B cell (primary cell): Measurements from ENCODE around the gene OXGR1. TPM values are rescaled to one million over a fixed set of nuclear protein-coding genes. Genes with fewer than 3 reads are reported as not detected.

ENCODE experiments used
- ATAC-seq: fragments of 200-7000 bp; cut with Tn5 transposase; one replicate; pipeline ENCODE4 v1.10.0; 2021; ENCODE audit warnings: low read depth, mild to moderate bottlenecking, moderate number of reproducible peaks, moderate library complexity
- CTCF ChIA-PET: fragments of 350-600 bp; sonication (Branson Sonifier 250); formaldehyde crosslinking; loops from one replicate; lab custom pipeline; 2021; ENCODE audit warnings: antibody characterized with exemption, inconsistent platforms; lab: Charles Lee
- POLR2A ChIA-PET: fragments of 350-600 bp; sonication (Branson Sonifier 250); formaldehyde crosslinking; loops from one replicate; lab custom pipeline; 2021; ENCODE audit warnings: antibody characterized with exemption; lab: Charles Lee
- DNase-seq: peaks from one replicate; pipeline ENCODE4 v3.0.0; 2013
- H2AFZ ChIP-seq: 2 replicates; pipeline ENCODE4 v1.6.1; 2012; ENCODE audit warnings: mild to moderate bottlenecking, low read depth, low read length; ENCODE audit not compliant: insufficient read depth, poor library complexity, severe bottlenecking
- H3K27ac ChIP-seq, 2 donors: 1 replicate in 1 of 2; 2 replicates in 1 of 2; pipeline ENCODE4 v1.5.1; 2012 to 2013; ENCODE audit warnings: low read length in 2 of 2, mild to moderate bottlenecking in 2 of 2, moderate library complexity in 1 of 2
- H3K27me3 ChIP-seq, 4 experiments: fragments of 200-600 bp in 1 of 4; sonication (generic) in 1 of 4; replicated peaks in 1 of 4; 1 replicate in 2 of 4; 2 replicates in 2 of 4; pipeline versions ENCODE4 v1.6.1 to v1.7.0; 2013 to 2016; ENCODE audit warnings: low read length in 3 of 4, mild to moderate bottlenecking in 2 of 4, mixed read lengths in 1 of 4, moderate library complexity in 1 of 4; ENCODE audit not compliant: insufficient read depth in 4 of 4, control insufficient read depth in 3 of 4; ENCODE audit errors: control extremely low read depth in 1 of 4
- H3K36me3 ChIP-seq, 2 experiments: replicated peaks in 1 of 2; 1 replicate in 1 of 2; 2 replicates in 1 of 2; pipeline versions ENCODE4 v1.6.1 to v1.7.1; 2013; ENCODE audit warnings: low read length in 1 of 2; ENCODE audit not compliant: insufficient read depth in 2 of 2, control insufficient read depth in 1 of 2; ENCODE audit errors: control extremely low read depth in 1 of 2, extremely low read depth in 1 of 2
- H3K4me1 ChIP-seq, 2 donors: fragments of 200-600 bp in 1 of 2; sonication (generic) in 1 of 2; 1 replicate in 1 of 2; 2 replicates in 1 of 2; pipeline versions ENCODE4 v1.5.1 to v1.6.1; 2013 to 2017; ENCODE audit warnings: low read length in 2 of 2; ENCODE audit not compliant: control insufficient read depth in 2 of 2, insufficient read depth in 2 of 2
- H3K4me2 ChIP-seq: replicated peaks from 2 replicates; pipeline ENCODE3; 2012; ENCODE audit warnings: mild to moderate bottlenecking, low read depth, low read length; ENCODE audit not compliant: poor library complexity, severe bottlenecking
- H3K4me3 ChIP-seq, 5 experiments: fragments of 200-600 bp in 1 of 5; sonication (generic) in 1 of 5; 1 replicate in 3 of 5; 2 replicates in 2 of 5; pipeline versions ENCODE4 v1.5.1 to v1.7.0; 2011 to 2016; ENCODE audit warnings: low read length in 4 of 5, mild to moderate bottlenecking in 4 of 5, low read depth in 2 of 5, control low read depth in 1 of 5, moderate library complexity in 1 of 5; ENCODE audit not compliant: insufficient read depth in 1 of 5; ENCODE audit errors: control extremely low read depth in 1 of 5, extremely low read depth in 1 of 5
- H3K79me2 ChIP-seq: fragments of 200-600 bp; sonication (generic); one replicate; pipeline ENCODE4 v1.6.0; 2016; ENCODE audit warnings: low read length; ENCODE audit not compliant: control insufficient read depth, insufficient read depth
- H3K9ac ChIP-seq: fragments of 200-600 bp; sonication (generic); 2 replicates; pipeline ENCODE4 v1.6.1; 2017; ENCODE audit warnings: mild to moderate bottlenecking, low read length, moderate library complexity
- H3K9me3 ChIP-seq, 3 donors: one replicate each; pipeline versions ENCODE4 v1.6.1 to v1.7.1; 2013; ENCODE audit warnings: low read length in 2 of 3; ENCODE audit not compliant: control insufficient read depth in 2 of 3, insufficient read depth in 1 of 3; ENCODE audit errors: control extremely low read depth in 1 of 3
- H4K20me1 ChIP-seq: 2 replicates; pipeline ENCODE4 v1.6.0; 2012; ENCODE audit warnings: mild to moderate bottlenecking, low read length; ENCODE audit not compliant: insufficient read depth, control insufficient read depth, poor library complexity, severe bottlenecking
- H3K27ac Mint-ChIP-seq: one replicate; pipeline ENCODE4 v1.8.0; 2021; ENCODE audit warnings: mixed read lengths
- H3K27me3 Mint-ChIP-seq: one replicate; pipeline ENCODE4 v1.8.0; 2021; ENCODE audit warnings: mixed read lengths
- H3K4me1 Mint-ChIP-seq: one replicate; pipeline ENCODE4 v1.8.0; 2021; ENCODE audit warnings: mixed read lengths
- H3K4me3 Mint-ChIP-seq: one replicate; pipeline ENCODE4 v1.8.0; 2021; ENCODE audit warnings: mixed read lengths
- H3K9me3 Mint-ChIP-seq: one replicate; pipeline ENCODE4 v1.8.0; 2022; ENCODE audit warnings: mixed read lengths; ENCODE audit not compliant: insufficient read depth
- EZH2 ChIP-seq: IDR thresholded peaks from 2 replicates; pipeline ENCODE4 v1.6.1; 2012; ENCODE audit warnings: borderline replicate concordance, low read depth, mild to moderate bottlenecking, moderate library complexity, low read length; ENCODE audit not compliant: insufficient read depth, poor library complexity, severe bottlenecking
- WGBS: methylation state at CpG from one replicate; pipeline ENCODE4 v1.1.5; 2013; ENCODE audit warnings: missing lambda C conversion rate; ENCODE audit not compliant: insufficient coverage; 5-methylcytosine and 5-hydroxymethylcytosine counted together
- intact Hi-C: fragments of 100-400 bp; cut with micrococcal nuclease; formaldehyde crosslinking; loops from one replicate; pipeline ENCODE4 v1.10.0; 2022
- polyA plus RNA-seq: library from polyadenylated mRNA; depleted of rRNA; stranded (reverse); fragments of >200 nt; gene quantifications from 2 replicates; pipeline ENCODE4 v1.2.3, GENCODE V29; 2012
- small RNA-seq: library from RNA; depleted of rRNA; stranded (forward); fragments of <200 nt; gene quantifications from one replicate; pipeline ENCODE3, GENCODE V24; 2012; ENCODE audit warnings: low replicate concordance, low read depth; ENCODE audit not compliant: insufficient read length
- total RNA-seq, 2 donors: library from RNA; stranded (reverse); fragments of 120-200 nt in 1 of 2; gene quantifications; 1 replicate in 1 of 2; 2 replicates in 1 of 2; pipeline versions ENCODE4 v1.2.3 to v1.2.4, GENCODE V29; 2013 to 2022
- TF ChIP-seq, protein P1 (sequence below): fragments of 200-600 bp; IDR thresholded peaks from one replicate; pipeline ENCODE4 v1.8.0; 2022; ENCODE audit warnings: antibody characterized with exemption, mild to moderate bottlenecking

Gene OXGR1
- total and polyA plus RNA-seq, 2 donors (not counting 1 experiment from before 2014, with no cell fraction given): not detected

DNA sequence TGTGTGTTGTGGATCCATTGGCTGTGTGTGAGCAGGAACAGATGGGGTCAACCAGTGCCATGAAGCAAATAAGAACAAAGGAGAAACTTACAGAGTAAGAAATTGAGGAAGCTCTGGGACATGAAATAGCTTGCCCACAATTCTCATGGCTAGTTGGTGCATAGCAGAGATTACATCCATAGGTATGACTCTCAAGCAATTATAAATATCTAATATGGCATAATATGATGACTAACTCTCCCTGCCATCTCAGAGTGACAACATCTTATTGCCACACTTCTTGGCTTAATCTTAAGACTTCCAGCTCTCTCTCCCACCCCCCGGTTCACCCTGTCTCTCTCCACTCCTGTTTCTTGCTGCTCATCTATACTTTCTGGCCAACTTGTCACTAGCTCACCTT lies 53.3 kb downstream of the OXGR1 start:
- H3K4me2 ChIP-seq: no peak overlapping the region
- intact Hi-C loops: no loop called here
- no peak overlapping the region for H3K4me3 ChIP-seq
- no peak overlapping the region for H3K27ac ChIP-seq
- H3K4me1 ChIP-seq: no peaks in the 10 kb centered on the region
- TF ChIP-seq, protein P1, sequence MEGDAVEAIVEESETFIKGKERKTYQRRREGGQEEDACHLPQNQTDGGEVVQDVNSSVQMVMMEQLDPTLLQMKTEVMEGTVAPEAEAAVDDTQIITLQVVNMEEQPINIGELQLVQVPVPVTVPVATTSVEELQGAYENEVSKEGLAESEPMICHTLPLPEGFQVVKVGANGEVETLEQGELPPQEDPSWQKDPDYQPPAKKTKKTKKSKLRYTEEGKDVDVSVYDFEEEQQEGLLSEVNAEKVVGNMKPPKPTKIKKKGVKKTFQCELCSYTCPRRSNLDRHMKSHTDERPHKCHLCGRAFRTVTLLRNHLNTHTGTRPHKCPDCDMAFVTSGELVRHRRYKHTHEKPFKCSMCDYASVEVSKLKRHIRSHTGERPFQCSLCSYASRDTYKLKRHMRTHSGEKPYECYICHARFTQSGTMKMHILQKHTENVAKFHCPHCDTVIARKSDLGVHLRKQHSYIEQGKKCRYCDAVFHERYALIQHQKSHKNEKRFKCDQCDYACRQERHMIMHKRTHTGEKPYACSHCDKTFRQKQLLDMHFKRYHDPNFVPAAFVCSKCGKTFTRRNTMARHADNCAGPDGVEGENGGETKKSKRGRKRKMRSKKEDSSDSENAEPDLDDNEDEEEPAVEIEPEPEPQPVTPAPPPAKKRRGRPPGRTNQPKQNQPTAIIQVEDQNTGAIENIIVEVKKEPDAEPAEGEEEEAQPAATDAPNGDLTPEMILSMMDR: no peak
- no peaks in the 10 kb centered on the region for H3K36me3 ChIP-seq
- Mint-ChIP-seq H3K9me3 (no peaks in the 10 kb centered on the region), H3K4me3 (no peak overlapping the region), H3K27me3 (peaks cover 3% of the 10 kb centered on the region), H3K4me1 (no peaks in the 10 kb centered on the region), H3K27ac (no peak overlapping the region)
- no peaks in the 10 kb centered on the region for H3K9me3 ChIP-seq
- no peak overlapping the region for H3K9ac ChIP-seq
- POLR2A ChIA-PET: no interaction called here
- 82% methylated on average over 1 of the region's 1 CpG for WGBS
- DNase-seq: no peak
- no peaks in the 10 kb centered on the region for H3K27me3 ChIP-seq
- ATAC-seq: no peak
- H2AFZ ChIP-seq: no peak overlapping the region
- CTCF ChIA-PET: no interaction called here
- H3K79me2 ChIP-seq: no peaks in the 10 kb centered on the region
- H4K20me1 ChIP-seq: no peaks in the 10 kb centered on the region

DNA sequence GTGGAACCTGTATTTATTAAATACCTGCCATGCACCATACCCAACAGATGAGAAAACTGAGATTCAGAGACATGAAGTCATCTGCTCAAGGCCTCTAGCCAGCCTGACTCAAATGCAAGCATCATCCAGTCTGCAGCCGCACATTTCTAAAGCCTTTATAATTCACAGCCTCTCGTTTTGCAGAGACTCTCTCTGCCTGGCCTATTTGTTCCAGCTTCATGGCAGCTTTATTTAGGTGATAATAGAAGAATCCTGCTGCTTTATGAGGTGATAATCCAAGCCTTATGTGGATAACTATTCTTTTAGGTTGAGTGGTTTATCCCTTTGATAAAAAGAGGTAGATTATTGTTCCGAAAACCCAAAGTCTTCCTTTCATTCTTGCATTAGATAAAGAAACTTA lies 58.4 kb downstream of the OXGR1 start:
- H3K4me2 ChIP-seq: no peak overlapping the region
- H3K36me3 ChIP-seq: no peaks in the 10 kb centered on the region
- H3K4me3 ChIP-seq: no peak overlapping the region
- no peak overlapping the region for H3K9ac ChIP-seq
- Mint-ChIP-seq H3K4me3 (no peak overlapping the region), H3K4me1 (no peaks in the 10 kb centered on the region), H3K9me3 (no peaks in the 10 kb centered on the region), H3K27me3 (no peaks in the 10 kb centered on the region), H3K27ac (no peak overlapping the region)
- no CpG with 5 or more reads among the region's 3 CpGs for whole genome bisulfite sequencing
- CTCF ChIA-PET: no interaction called here
- no peak overlapping the region for H3K27ac ChIP-seq
- no peak for DNase-seq
- H3K27me3 ChIP-seq: no peaks in the 10 kb centered on the region
- ATAC-seq: no peak
- H3K79me2 ChIP-seq: no peaks in the 10 kb centered on the region
- intact Hi-C loops: no loop called here
- no peaks in the 10 kb centered on the region for H3K9me3 ChIP-seq
- H4K20me1 ChIP-seq: no peaks in the 10 kb centered on the region
- TF ChIP-seq EZH2: no peak
- TF ChIP-seq, protein P1: no peak
- POLR2A ChIA-PET: no interaction called here
- no peaks in the 10 kb centered on the region for H3K4me1 ChIP-seq
- H2AFZ ChIP-seq: no peak overlapping the region

Small RNA genes within 50 kb of the gene (small RNA-seq; reads per million reads assigned to genes)
- not detected for gene RN7SKP7

Other genes starting within 250 kb of the OXGR1 start
- 50.1 and 51.2 TPM in 2 replicates for gene MBNL2, start 227.9 kb upstream of the OXGR1 start, total RNA-seq
- gene MBNL2, start 227.9 kb upstream of the OXGR1 start, polyA plus RNA-seq: 6.9 and 9.1 TPM in 2 replicates